Hepatocyte (in vitro differentiated cells): Measurements from ENCODE around the gene UBE2S. TPM values are rescaled to one million over a fixed set of nuclear protein-coding genes. Genes with fewer than 3 reads are reported as not detected.
A peak's percentile ranks its signal among the peaks of the same experiment; 100 is the strongest.
"Not testable (repeated sequence)": the region's sequence is repeated elsewhere in the genome, so short reads cannot be mapped to it uniquely, and the experiment has no call there.

Experiments used
- DNase-seq: peaks from one replicate; pipeline ENCODE4 v3.0.0-alpha.2; 2016; ENCODE audit warnings: low spot score
- H2AFZ ChIP-seq: fragments of 200-600 bp; sonication (generic); 2 replicates; pipeline ENCODE4 v1.6.0; 2016; ENCODE audit warnings: antibody characterized with exemption, mild to moderate bottlenecking
- H3K27ac ChIP-seq: fragments of 200-600 bp; sonication (generic); 2 replicates; pipeline ENCODE4 v1.5.1; 2016; ENCODE audit warnings: mild to moderate bottlenecking
- H3K27me3 ChIP-seq: fragments of 200-600 bp; sonication (generic); 2 replicates; pipeline ENCODE4 v1.6.1; 2016
- H3K36me3 ChIP-seq: fragments of 200-600 bp; sonication (generic); replicated peaks from 2 replicates; pipeline ENCODE4 v1.5.1; 2016; ENCODE audit warnings: low read depth; ENCODE audit not compliant: insufficient read depth
- H3K4me1 ChIP-seq: fragments of 200-600 bp; sonication (generic); 2 replicates; pipeline ENCODE4 v1.5.1; 2016; ENCODE audit warnings: mild to moderate bottlenecking, moderate library complexity; ENCODE audit not compliant: insufficient read depth
- H3K4me2 ChIP-seq: fragments of 200-600 bp; sonication (generic); 2 replicates; pipeline ENCODE4 v1.6.0; 2016
- H3K4me3 ChIP-seq: fragments of 200-600 bp; sonication (generic); 2 replicates; pipeline ENCODE4 v1.5.1; 2016; ENCODE audit warnings: mild to moderate bottlenecking
- H3K79me2 ChIP-seq: fragments of 200-600 bp; sonication (generic); 2 replicates; pipeline ENCODE4 v1.6.0; 2017; ENCODE audit warnings: mild to moderate bottlenecking
- H3K9me2 ChIP-seq: fragments of 200-600 bp; sonication (generic); replicated peaks from 2 replicates; pipeline ENCODE4 v1.6.0; 2017; ENCODE audit warnings: mild to moderate bottlenecking; ENCODE audit not compliant: insufficient read depth
- H3K9me3 ChIP-seq: fragments of 200-600 bp; sonication (generic); 2 replicates; pipeline ENCODE4 v1.5.1; 2016; ENCODE audit warnings: low read depth, mild to moderate bottlenecking
- H4K20me1 ChIP-seq: fragments of 200-600 bp; sonication (generic); 2 replicates; pipeline ENCODE4 v1.6.0; 2016; ENCODE audit warnings: mild to moderate bottlenecking; ENCODE audit not compliant: insufficient read depth, poor library complexity, severe bottlenecking
- EZH2 ChIP-seq: fragments of 200-600 bp; sonication (generic); IDR thresholded peaks from 2 replicates; pipeline ENCODE4 v1.6.1; 2016; ENCODE audit warnings: antibody characterized with exemption, mild to moderate bottlenecking, borderline replicate concordance
- EZH2phosphoT487 ChIP-seq: fragments of 200-600 bp; sonication (generic); IDR thresholded peaks from one replicate; pipeline ENCODE4 v1.6.1; 2018; ENCODE audit warnings: antibody characterized with exemption, mild to moderate bottlenecking, low read depth, moderate library complexity; ENCODE audit not compliant: unreplicated experiment, severe bottlenecking
- WGBS: methylation state at CpG from one replicate; pipeline ENCODE4 v1.1.6; 2016; ENCODE audit warnings: low lambda C conversion rate; ENCODE audit errors: missing lambda C conversion rate; 5-methylcytosine and 5-hydroxymethylcytosine counted together
- polyA plus RNA-seq: library from polyadenylated mRNA; unstranded; fragments of >200 nt; fragmentation: Nextera tagmentation; extraction: Ambion mirVana; gene quantifications from 2 replicates; pipeline ENCODE4 v1.2.1, GENCODE V29; 2016
- total RNA-seq: library from RNA; depleted of rRNA; stranded (reverse); fragments of >200 nt; gene quantifications from 2 replicates; pipeline ENCODE4 v1.2.3, GENCODE V29; 2014
- TF ChIP-seq, protein P1 (sequence below): fragments of 200-600 bp; sonication (generic); IDR thresholded peaks from 2 replicates; pipeline ENCODE4 v1.5.1; 2016; ENCODE audit warnings: antibody characterized with exemption, mild to moderate bottlenecking; ENCODE audit not compliant: poor library complexity

UBE2S gene
- total and polyA plus RNA-seq, 2 experiments from 2014 or later = 20.4 to 105 TPM

DNA sequence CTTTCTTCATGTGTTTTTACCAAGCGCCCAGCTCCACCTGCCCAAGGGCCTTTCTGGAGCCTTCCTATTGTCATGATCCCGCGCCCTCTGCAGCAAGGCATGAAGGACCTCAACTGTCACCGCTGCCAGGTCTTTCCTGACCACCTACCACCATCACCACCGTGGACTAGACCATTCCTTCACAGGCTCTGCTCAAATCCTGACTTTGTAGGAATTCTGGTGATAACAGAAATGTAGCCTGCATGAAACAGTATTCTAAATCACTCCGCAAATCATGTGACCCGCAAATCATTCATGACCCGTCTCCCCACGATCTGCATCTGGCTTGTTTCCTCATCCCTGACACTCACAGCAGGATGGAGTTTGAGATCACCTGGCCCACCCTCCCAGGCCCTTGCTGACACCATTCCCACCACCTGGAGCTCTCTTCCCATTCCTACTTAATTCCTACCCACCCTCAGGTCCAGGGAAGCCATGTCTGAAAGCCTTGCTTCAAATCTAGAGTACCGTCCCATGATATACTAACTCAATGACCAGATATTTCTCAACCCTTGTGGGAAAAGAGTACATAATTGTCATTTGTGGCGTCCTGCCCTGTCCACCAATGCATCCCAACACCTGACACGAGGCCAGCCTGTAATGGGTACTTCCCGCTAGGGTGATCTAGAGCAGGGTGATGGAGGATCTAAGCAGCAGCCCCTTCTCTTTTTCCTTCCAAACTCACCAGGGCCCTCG lies 1.3 kb downstream of the UBE2S start:
- Histone ChIP-seq H3K27me3 (no peaks in the 10 kb centered on the region), H3K27ac (no peak overlapping the region), H3K4me3 (peak overlapping the region; percentile 76), H3K4me2 (peak overlapping the region; percentile 87), H3K9me2 (no peaks in the 10 kb centered on the region), H3K36me3 (no peaks in the 10 kb centered on the region), H3K9me3 (no peaks in the 10 kb centered on the region), H3K79me2 (peaks cover 37% of the 10 kb centered on the region), H2AFZ (no peak overlapping the region), H3K4me1 (peaks cover 10% of the 10 kb centered on the region), H4K20me1 (peaks cover 5% of the 10 kb centered on the region)
- WGBS = 84% methylated on average over 14 of the region's 14 CpGs
- no peak for DNase-seq
- TF ChIP-seq, protein P1, sequence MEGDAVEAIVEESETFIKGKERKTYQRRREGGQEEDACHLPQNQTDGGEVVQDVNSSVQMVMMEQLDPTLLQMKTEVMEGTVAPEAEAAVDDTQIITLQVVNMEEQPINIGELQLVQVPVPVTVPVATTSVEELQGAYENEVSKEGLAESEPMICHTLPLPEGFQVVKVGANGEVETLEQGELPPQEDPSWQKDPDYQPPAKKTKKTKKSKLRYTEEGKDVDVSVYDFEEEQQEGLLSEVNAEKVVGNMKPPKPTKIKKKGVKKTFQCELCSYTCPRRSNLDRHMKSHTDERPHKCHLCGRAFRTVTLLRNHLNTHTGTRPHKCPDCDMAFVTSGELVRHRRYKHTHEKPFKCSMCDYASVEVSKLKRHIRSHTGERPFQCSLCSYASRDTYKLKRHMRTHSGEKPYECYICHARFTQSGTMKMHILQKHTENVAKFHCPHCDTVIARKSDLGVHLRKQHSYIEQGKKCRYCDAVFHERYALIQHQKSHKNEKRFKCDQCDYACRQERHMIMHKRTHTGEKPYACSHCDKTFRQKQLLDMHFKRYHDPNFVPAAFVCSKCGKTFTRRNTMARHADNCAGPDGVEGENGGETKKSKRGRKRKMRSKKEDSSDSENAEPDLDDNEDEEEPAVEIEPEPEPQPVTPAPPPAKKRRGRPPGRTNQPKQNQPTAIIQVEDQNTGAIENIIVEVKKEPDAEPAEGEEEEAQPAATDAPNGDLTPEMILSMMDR = no peak
- TF ChIP-seq EZH2phosphoT487 = no peak
- TF ChIP-seq EZH2 = no peak

DNA sequence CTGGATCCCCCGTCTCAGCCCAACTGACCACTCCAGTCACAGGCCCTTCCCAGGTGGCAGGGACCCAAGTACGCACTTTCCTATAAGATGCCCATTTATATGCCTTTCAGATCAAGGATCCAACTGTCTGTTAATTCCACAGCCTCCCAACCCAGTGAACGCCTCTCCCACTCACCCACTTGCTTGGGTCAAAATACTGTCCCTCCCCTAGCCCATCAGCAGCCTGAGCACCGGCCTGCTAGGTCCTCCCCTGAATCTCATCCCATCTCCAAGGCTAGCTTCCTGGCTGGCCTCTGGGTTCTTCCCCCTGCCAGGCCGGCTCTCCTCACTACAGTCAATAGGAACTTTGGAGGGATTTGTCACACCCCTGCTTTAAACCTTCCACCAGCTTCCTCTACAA lies 1.9 kb downstream of the UBE2S start:
- Histone ChIP-seq H3K36me3 (no peaks in the 10 kb centered on the region), H3K9me3 (no peaks in the 10 kb centered on the region), H3K27me3 (no peaks in the 10 kb centered on the region), H2AFZ (no peak overlapping the region), H3K9me2 (no peaks in the 10 kb centered on the region), H3K27ac (no peak overlapping the region), H3K4me2 (peak overlapping the region; percentile 87), H3K4me3 (no peak overlapping the region), H3K79me2 (peaks cover 37% of the 10 kb centered on the region), H4K20me1 (peaks cover 5% of the 10 kb centered on the region), H3K4me1 (peaks cover 10% of the 10 kb centered on the region)
- DNase-seq = no peak
- TF ChIP-seq EZH2 = no peak
- TF ChIP-seq, protein P1 = no peak
- TF ChIP-seq EZH2phosphoT487 = no peak
- 93% methylated on average over 5 of the region's 5 CpGs for WGBS

DNA sequence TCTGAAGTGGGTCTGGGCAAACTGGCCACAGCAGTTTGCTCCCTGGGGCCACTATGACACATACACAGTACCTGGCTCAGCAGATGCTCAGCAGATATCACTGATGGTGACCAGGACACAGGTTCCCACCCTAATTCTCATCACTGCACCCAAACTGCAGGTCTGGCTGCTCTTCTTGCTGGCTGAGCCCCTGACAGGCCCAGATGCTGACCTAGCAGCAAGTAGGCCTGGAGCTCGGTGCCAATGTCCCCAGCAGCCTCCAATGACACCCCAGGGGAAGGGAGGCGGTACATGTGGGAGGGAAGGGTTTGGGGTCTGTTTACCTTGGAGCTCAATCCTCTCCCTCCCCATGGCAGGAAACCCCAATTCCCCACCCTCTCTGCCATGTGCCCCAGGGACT lies 5.1 kb downstream of the UBE2S start:
- no peak overlapping the region for H2AFZ ChIP-seq
- no peaks in the 10 kb centered on the region for H3K9me2 ChIP-seq
- peaks cover 37% of the 10 kb centered on the region for H3K79me2 ChIP-seq
- no peak overlapping the region for H3K27ac ChIP-seq
- H4K20me1 ChIP-seq = peaks cover 5% of the 10 kb centered on the region
- H3K4me2 ChIP-seq = no peak overlapping the region
- 100% methylated on average over 2 of the region's 2 CpGs for WGBS
- H3K4me3 ChIP-seq = no peak overlapping the region
- H3K36me3 ChIP-seq = no peaks in the 10 kb centered on the region
- H3K4me1 ChIP-seq = peaks cover 10% of the 10 kb centered on the region
- H3K9me3 ChIP-seq = no peaks in the 10 kb centered on the region
- DNase-seq = no peak
- H3K27me3 ChIP-seq = no peaks in the 10 kb centered on the region
- TF ChIP-seq, protein P1 = no peak
- TF ChIP-seq EZH2phosphoT487 = no peak
- TF ChIP-seq EZH2 = no peak

DNA sequence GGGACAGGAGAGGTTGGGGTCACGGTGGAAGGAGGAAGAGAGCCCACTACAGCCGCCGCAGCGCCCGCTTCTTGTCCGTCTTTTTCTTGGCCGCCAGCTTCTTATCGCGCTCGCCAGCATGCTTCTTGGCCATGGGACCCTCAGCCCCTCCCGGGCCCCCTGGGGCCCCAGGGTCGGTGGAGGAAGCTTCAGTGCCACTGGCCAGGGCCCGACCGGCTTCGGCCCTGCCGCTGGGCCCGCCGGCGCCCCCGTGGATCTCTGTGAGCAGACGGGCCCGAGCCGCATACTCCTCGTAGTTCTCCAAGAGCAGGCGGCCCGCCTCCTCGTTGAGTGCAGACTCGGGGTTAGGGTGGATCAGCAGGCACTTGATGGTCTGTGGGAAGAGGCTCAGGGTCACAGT lies 6.2 kb downstream of the UBE2S start:
- H3K4me1 ChIP-seq, H2AFZ ChIP-seq, H3K36me3 ChIP-seq, H3K9me2 ChIP-seq, H3K9me3 ChIP-seq, H4K20me1 ChIP-seq, H3K27me3 ChIP-seq, H3K4me3 ChIP-seq, DNase-seq, H3K4me2 ChIP-seq, H3K27ac ChIP-seq: not testable (repeated sequence)
- WGBS = 92% methylated on average over 21 of the region's 28 CpGs
- peaks cover 27% of the 10 kb centered on the region for H3K79me2 ChIP-seq
